ENCODE measurements around the gene CCDC57. TPM values are rescaled to one million over a fixed set of nuclear protein-coding genes. Genes with fewer than 3 reads are reported as not detected.

CCDC57 gene
- total RNA-seq, 1 donor from 2014 or later, result 32.8 TPM

DNA sequence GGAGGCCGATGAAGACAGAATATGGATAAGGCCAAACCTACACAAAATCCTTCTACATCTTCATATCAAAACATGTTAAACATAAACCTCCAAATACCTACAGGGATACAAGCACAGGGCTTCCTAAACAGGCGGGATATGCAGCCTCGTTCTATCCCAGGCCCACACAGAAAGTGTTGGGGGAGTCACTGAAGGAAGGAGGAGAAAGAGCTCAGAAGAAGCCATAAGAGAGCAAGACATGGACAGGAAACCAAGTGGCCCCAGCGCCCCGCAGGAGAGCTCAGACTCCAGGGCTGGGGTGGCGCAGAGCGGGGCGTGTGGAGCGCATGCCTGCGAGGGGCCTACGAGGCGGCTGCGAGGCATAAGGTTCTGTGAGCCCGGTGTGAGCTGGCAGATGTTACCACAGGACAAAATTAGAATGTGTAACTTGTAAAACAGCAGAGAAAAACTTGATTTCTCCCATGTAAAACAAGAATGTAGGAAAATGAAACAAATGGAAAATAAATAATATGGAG is 103.6 kb downstream of the CCDC57 start:
- ATAC-seq (no peak), DNase-seq (ENCODE audit: low spot score) (no peak)

DNA sequence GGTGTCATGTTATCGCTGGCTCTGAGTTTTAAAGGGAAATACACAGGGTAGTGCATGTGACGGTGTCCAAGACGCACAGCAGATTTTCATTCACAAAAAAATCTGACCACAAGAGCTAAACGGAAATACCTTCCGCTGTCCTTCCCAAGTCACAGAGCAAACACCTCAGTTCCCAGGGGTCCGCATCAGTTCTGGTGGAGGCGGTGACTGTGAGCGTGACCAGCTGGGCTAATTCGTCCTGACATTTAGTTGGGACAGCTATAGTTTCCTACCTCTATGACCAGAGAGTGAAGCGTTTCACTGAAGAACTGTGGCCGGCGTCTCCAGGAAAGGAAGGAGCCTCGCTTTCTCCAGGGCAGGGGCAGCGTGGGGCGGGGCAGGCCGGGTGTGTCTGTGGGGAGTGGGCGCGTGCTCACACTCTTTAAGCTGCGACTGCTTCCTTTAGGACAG is 104.1 kb downstream of the CCDC57 start:
- DNase-seq (ENCODE audit: low spot score), result no peak

DNA sequence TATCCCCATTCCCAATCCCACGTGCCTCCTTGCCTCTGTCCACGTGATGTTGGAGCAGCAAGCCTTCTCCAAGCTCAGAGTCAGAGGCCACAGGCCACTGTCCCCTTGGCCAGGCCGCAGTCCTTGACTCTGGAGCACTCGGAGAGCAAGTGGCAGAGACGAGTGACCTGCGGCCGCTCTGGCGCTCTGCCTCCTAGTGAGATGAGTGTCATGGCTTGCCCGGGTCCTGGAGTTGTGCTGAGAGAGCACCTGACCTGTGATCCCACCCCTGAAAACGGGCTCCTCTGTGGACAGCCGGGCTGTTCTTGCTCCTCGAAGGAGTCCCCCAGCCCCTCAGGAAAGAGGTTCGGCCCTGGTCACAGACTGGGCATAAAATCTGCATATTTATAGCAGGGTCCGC is 104.6 kb downstream of the CCDC57 start:
- ATAC-seq (peak; percentile 50), DNase-seq (ENCODE audit: low spot score) (peak; percentile 98)

More for the DNA sequence above, 104.1 kb downstream of the CCDC57 start:
- ATAC-seq, result peak; percentile 3

GRCh38 chr17:82107341-82107860 is 105.2 kb downstream of the CCDC57 start:
- ATAC-seq (peak; percentile 4), DNase-seq (ENCODE audit: low spot score) (no peak)

DNA sequence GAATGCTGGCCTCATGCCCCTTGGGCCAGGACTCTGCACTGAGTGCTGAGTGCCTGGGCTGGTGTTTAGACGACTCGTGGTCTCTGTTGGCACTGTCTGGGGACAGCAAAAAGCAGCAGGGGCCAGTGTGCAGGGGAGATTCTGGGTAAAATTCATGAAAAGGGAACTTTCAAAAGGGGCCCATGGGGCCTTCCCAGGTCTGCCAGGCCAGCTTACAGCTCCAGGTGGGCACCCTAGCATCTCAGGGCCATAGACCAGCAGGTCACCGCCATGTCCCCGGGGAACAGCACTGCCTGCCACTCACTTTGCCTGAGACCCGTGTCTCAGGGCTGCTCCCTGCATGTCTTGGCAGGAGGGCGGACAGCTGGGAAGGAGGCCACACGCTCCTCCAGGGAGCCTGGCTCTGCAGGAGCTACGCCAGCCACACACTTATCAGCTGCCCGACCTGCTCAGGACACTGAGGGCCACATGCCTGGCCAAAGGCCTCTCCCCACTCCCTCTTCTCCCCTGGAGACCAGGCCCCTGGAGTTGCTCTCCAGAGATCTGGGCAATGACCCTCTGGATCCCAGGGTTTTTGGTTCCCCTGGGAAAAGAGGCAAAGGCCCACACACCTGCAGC is 105.8 kb downstream of the CCDC57 start:
- DNase-seq (ENCODE audit: low spot score), result no peak
- ATAC-seq, result peak; percentile 0

DNA sequence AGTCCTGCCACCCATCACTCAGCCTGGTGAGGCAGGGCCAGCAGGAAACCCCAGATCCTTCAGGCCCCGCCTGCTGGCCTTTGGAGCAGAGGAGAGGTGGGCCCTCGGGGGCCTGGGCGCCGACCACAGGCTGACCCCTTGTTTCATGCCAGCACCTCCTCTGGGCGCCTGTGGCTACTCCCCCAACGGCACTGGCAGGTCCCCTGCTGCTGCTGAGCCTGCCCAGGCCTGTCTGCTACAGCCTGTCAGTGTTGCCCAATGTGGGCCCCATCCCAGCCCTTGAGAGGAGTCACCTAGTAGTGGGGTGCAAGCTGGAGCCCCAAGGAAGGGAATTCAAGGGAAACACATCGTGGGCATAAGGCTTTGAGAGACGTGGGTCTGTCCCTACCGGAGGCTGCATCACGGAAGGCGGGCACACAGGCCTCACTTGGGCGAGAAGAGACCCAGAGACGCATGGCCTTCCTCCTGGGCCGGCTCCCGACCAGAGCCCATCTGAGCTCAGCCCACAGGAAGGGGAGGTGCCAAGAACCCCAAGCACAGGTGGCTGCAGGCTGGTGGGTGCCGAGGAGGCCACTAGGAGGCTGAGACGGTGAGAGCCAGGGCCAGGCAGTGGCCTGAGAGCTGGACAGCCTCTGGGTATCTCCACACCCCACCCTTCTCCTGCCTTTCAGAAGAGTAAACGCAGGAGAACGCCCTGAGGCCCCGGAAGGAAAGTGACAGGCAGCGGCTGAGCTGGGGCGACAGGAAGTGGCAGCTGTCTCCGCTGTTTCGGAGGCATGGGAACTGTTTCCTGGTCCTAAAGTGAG is 106.6 kb downstream of the CCDC57 start:
- ATAC-seq, result peak; percentile 2
- DNase-seq (ENCODE audit: low spot score), result peak; percentile 76

- DNase-seq (ENCODE audit: low spot score) (no peak), ATAC-seq (no peak)
These were observed 107.2 kb downstream of the CCDC57 start for GRCh38 chr17:82105417-82105881.

- DNase-seq (ENCODE audit: low spot score) (no peak), ATAC-seq (no peak)
These were observed 107.7 kb downstream of the CCDC57 start for GRCh38 chr17:82104797-82105416.

- peak; percentile 20 for ATAC-seq
- DNase-seq (ENCODE audit: low spot score), result peak; percentile 96
These were observed 108.8 kb downstream of the CCDC57 start for GRCh38 chr17:82103553-82104451.

GRCh38 chr17:82101767-82102679 is 110.6 kb downstream of the CCDC57 start:
- peak; percentile 98 for DNase-seq (ENCODE audit: low spot score)
- ATAC-seq, result peak; percentile 21

- DNase-seq (ENCODE audit: low spot score), result peak; percentile 80
- ATAC-seq, result peak; percentile 15
These were observed 111.3 kb downstream of the CCDC57 start for GRCh38 chr17:82101301-82101715.

DNA sequence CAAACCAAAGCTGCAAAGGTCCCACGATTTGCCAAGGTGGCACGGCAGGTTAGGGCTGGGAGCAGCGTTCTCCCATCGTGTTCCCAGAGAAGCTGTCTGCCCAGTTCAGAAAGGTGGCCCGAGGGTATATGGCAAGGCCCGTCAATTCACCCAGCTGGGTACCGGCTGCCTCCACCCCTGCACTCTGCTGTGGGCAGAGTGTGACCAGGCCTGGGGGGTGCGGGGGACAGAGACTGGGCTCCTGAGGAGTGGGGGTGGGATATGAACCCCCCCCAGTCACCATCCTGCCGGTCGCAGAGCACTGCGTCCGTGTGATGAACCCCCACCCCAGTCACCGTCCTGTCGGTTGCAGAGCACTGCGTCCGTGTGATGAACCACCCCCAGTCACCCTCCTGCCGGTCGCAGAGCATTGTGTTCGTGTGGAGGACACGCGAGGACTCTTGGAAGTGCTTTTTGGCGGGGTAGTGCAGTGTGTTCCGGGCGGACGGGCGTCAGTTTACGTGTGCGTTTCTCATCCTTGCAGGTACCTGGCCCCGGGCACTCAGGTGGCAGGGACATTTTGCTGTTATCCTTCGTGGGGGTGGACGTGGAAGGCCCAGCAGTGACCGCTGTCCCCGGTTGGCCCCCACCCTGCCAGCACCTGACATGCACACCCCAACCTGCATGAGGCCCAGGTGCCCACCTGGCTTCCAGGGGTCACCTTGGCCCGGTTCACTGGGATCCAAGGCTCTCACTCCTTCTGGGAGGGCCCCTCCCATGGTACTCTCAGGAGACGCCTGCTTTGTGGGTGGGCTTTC is 111.9 kb downstream of the CCDC57 start:
- no peak for ATAC-seq
- no peak for DNase-seq (ENCODE audit: low spot score)

DNA sequence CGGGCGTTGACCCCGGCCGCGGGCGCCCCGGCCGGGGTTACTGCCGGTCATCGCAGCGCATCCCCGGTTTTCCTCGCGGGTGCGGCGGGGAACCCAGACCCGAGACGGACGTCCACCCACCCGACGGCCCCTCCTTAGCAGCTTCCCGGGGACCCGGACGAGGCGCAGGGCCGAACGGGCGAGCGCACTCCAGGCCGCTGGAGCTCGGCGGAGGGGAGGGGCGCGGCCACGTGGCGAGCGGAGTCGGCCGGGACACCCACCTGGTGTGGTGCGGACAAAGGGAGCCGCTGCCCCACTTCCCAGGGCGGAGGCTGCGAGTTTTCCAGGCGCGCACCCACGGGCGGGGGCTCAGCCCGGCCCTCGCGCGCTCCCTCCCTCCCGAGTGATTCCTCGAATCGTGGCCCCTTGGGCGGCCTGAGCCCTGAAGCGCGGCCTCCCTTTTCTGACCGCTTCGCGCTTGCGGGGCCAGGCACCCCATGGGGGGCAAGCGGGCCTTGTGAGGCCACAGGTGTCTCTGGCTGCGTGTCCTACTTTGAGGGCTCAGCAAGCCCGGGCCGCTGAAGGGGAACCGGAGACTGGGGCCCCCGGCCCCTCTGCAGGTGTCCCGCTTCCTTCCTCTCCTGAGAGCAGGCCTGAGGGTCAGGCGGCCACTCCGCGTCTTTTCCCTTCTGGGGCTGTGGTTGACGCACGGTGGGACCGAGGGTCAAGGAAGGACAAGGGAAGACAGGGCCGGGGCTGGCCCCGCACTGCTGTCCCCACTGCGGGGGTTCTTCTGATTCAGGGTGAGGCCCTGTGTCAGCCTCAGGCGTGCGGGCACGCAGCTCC is 113.5 kb downstream of the CCDC57 start:
- ATAC-seq, result no peak
- no peak for DNase-seq (ENCODE audit: low spot score)

DNA sequence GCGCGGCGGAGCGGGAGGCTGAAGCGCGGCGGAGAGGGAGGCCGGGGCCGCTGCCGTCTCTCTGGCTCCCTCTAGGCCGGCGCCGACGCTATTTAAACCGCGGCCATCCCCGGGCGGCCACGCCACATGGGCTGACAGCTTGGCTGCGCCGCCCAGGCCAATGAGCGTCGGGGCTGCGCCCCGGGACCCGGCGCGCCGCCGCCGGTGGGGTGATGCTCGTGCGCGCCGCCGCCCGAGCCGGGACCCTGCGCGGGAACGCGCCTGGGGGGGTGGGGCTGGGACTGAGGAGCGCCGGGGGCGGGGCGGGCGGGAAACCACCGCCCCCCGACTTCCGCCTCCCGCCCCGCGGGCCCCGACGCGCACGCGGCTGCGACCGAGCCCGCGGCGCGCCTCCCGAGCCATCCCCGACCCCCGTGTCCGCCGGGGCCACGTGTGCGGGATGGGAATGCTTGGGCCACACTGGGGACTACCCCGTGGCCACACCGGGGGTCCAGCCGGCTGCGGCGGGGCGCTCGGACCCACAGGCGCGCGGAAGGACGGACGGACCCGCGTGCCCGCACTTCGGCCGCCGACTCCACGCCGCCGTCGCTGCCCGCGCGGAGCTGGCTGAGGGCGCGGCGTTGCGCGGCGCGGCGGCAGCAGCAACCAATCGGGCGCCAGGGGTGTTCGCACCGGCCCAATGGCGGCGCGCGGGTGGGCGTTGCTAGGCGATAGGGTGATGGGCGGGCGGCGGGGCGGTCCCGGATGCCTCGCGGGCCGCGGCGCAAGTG is 114.3 kb downstream of the CCDC57 start, which contains the start of gene FASN:
Gene FASN, minus strand, starts transcription at position 68 of the 770 bp plus-strand sequence. CDS start 1,791 bp downstream, outside the sequence.
- DNase-seq (ENCODE audit: low spot score), result peak; percentile 97
- peak; percentile 42 for ATAC-seq

GRCh38 chr17:82097919-82098168 is 114.8 kb downstream of the CCDC57 start:
- ATAC-seq (no peak), DNase-seq (ENCODE audit: low spot score) (no peak)

GRCh38 chr17:82097184-82097918 is 115.3 kb downstream of the CCDC57 start:
- ATAC-seq (peak; percentile 3), DNase-seq (ENCODE audit: low spot score) (peak; percentile 75)
